NCI-H2227 (cell line): ENCODE results near the gene SMPDL3B.

ENCODE experiments used
- DNase-seq: peaks from one replicate; lab custom pipeline; 2025; ENCODE audit not compliant: unreplicated experiment; lab: John Stamatoyannopoulos, UW

Gene SMPDL3B

DNA sequence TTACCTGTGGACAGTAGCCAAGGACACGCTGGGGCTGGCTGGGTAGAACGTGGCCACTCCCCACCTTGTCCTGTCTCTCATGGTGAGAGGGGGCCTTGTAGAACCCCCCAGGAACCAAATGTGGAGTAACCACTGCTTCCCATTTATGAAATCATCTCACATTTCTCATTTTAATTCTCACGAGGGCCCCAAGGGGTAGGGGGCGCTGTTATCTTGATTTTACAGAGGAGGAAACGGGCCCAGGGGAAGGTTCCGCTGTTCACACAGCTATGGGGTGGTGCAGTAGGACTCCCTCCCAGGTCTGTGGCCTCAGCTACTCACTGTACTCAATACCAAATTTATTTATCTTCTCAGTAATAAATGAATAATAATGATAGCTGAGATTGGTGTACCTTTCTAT is 5.5 kb downstream of the SMPDL3B start:
- DNase-seq: no peak

DNA sequence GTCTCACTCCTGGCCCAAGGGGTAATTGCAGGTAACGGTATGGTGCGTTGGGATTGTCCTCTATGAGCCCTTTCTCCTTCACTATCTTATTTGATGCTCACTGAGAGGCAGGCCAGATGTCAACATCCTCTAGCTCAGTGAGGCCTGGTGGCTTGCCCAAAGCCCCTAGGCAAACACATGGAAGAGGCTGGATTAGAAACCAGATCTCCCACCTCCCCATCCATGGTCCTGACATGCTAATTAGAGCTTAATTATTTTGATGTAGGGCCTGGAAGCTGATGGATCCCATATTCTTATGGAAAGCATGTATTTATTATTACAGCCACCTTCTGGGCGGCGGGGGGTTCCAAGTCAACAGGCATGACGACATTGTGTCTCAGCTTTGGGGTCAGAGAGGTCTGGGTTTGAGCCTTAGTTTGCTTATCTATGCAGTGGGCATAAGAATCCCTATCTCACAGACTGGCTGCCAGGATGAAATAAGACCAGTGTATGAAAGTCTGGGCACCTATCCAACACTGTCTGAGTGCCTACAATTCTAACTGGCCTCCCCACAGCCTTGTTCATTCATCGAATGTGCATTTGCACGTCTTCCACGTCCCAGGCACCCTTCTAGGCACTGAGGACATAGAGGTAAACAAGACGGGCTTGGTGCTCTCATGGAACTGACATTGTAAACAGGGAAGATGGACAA is 6.2 kb downstream of the SMPDL3B start:
- no peak for DNase-seq

DNA sequence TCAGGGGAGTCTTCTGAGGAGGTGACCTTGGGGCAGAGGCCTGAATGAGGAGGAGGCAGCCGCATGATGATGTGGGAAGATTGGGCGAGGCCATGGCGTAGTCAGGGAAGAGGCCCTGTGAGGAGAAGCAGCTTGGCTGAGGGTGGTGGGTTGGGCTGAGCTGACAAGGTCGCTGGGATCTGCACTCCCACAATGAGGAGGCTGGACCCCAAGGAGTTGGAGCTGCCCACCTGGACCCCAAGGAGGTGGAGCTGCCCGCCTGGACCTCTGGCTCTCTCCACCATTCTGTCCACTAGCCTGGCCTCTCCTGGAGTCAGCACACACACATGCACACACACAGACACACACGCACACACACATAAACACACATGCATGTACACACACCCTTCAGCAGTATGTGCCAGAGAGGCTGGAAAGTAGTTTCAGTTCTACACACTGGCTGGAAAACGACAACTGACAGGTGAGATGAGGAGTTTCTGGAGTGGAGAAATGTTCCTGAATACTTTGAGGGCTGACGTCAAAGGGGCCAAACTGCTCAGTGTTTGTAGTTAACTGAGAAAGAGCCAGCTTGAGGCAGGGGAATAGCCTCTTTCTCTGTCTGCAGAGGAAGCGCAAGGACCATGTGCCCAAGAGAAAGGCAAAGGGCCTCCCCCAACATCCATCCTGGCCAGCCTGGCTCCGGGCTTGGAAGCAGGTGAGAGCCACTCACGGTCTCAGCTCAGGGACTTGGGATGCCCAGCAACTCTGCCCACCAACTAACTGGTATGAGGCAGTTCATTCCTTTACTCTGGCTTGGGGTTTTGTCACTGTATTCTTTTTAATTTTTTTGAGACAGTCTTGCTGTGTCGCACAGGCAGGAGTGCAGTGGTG is 7.1 kb downstream of the SMPDL3B start:
- DNase-seq: no peak

DNA sequence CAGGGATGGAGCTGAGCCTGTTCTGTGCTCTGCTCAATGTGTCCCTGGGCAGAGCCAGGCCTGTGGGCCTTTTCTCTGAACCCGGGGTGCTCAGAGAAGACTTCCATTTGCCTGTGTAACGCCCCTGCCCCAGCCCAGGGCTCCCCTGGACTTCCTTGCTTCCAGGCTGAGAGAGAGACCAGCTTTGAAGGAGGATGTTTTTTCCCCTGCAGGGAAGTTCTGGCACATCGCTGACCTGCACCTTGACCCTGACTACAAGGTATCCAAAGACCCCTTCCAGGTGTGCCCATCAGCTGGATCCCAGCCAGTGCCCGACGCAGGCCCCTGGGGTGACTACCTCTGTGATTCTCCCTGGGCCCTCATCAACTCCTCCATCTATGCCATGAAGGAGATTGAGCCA is 10.2 kb downstream of the SMPDL3B start:
- no peak for DNase-seq

DNA sequence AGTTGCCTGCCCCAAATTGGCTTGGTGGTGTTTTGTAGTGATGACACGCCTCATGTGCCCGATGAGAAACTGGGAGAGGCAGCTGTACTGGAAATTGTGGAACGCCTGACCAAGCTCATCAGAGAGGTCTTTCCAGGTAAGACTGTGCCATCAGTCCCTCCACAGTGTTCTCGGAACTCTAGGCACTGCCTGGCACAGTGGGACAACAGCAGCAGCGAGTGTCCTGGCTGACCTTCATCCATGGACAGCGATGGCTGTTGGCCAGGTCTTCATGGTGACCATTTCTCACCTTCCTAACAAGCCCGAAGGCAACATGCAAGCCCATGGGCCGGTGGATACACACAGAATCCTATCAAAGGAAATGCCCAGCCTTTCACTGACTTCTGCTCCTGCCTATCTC is 14.2 kb downstream of the SMPDL3B start:
- DNase-seq: no peak

DNA sequence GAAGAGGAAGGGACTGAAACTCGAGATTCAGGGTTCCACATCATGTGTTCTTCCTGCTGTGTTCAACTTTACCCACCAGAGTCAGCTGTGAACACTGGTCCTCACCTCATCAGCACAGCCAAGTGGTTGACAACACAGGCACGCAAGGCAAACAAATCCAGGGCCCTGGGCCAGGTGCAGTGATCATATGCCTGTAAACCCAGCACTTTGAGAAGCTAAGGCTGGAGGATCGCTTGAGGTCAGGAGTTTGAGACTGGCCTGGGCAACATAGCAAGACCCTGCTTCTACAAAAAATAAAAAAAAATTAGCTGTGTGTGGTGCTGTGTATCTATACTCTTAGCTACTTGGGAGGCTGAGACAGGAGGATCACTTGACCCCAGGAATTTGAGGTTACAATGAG is 16.6 kb downstream of the SMPDL3B start:
- no peak for DNase-seq

DNA sequence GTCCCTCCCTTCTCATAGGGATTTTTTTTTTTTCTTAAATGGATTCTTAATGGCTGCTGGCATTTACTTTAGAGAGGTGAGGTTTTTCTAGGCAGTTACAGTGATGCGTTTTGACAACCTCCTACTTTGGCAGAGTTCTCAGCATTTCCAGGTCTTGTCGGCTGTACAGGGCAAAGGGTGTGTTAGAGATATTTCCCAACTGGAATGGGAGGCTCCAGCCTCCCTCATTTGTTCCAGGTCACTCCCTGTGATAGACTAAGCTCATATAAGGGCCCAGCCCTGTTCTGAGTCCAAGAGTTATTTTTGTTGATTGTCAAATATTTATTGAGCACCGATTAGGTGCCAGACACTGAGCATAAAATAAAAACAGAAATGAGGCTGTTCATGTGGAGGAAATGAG is 17.3 kb downstream of the SMPDL3B start:
- no peak for DNase-seq

DNA sequence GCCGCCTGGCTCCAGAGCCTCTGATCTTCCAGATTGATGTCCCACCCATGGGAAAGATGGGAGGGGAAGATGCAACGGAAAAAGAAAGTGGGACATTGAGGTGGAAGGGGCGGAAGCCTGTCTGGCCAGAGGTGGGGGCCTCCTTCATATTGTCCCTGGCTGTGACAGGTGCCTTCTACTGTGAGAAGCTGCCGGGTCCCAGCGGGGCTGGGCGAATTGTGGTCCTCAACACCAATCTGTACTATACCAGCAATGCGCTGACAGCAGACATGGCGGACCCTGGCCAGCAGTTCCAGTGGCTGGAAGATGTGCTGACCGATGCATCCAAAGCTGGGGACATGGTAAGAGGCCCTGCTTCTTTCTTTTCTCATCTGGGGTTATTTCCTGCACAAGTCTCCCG is 19.4 kb downstream of the SMPDL3B start:
- DNase-seq: no peak

DNA sequence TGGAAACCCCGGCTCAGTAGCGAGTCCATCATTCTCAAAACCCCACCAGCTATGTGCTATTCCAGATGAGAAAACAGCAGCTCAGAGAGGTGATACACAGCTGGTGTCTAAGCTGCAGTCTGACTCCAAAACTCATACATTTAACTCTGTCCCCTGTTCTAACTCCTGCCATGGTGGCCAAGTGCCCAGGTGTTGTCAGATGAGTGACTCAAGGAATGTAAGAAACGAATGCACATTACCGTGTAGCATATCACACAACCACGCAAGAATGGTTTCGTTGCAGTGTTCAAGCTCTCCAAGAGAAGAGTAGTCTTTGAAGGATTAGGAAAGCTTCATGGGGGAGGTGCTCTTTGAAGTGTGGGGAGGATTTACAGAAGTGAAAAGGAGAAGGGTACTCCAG is 20.3 kb downstream of the SMPDL3B start:
- no peak for DNase-seq

DNA sequence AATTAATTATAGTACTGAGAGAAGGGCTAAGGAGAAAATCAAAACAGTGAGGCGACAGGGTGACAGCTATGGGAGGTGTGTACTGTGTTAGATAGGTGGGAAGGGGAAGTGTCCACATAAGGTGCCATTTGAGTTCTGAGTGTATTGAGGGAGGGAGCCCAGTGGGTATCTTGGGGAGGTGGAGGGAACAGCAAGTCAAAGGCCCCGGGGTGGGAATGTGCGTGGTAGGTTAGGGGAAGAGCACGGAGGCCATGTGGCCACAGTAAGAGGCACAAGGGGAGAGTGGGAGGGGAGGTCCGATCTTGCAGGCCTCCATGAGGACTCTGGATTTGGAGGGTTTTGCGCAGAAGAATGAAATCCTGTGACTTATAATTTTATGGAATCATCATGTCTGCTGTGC is 22.0 kb downstream of the SMPDL3B start:
- DNase-seq: no peak

DNA sequence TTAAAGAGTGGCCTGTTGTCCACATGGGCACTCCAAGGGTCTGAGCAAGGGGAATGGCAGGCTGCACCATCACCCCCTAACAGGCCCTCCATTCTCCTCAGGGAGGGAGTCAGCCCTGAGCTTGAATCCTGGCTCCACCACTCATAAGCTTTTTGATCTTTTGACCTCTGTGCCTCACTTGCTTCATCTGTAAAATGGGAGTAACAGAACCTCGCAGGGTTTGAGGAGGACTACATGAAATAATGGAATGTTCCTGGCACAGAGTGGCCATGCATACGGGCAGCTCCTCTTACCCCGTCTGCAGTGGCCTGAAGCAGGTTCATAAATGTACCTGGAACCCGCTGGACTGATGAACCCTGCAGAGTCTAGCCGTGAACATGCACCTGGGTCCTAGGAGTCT is 22.9 kb downstream of the SMPDL3B start:
- DNase-seq: no peak

DNA sequence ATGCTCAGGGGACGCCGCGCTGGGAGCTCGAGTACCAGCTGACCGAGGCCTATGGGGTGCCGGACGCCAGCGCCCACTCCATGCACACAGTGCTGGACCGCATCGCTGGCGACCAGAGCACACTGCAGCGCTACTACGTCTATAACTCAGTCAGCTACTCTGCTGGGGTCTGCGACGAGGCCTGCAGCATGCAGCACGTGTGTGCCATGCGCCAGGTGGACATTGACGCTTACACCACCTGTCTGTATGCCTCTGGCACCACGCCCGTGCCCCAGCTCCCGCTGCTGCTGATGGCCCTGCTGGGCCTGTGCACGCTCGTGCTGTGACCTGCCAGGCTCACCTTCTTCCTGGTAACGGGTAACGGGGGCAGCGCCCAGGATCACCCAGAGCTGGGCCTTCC is 23.7 kb downstream of the SMPDL3B start:
- DNase-seq: no peak

DNA sequence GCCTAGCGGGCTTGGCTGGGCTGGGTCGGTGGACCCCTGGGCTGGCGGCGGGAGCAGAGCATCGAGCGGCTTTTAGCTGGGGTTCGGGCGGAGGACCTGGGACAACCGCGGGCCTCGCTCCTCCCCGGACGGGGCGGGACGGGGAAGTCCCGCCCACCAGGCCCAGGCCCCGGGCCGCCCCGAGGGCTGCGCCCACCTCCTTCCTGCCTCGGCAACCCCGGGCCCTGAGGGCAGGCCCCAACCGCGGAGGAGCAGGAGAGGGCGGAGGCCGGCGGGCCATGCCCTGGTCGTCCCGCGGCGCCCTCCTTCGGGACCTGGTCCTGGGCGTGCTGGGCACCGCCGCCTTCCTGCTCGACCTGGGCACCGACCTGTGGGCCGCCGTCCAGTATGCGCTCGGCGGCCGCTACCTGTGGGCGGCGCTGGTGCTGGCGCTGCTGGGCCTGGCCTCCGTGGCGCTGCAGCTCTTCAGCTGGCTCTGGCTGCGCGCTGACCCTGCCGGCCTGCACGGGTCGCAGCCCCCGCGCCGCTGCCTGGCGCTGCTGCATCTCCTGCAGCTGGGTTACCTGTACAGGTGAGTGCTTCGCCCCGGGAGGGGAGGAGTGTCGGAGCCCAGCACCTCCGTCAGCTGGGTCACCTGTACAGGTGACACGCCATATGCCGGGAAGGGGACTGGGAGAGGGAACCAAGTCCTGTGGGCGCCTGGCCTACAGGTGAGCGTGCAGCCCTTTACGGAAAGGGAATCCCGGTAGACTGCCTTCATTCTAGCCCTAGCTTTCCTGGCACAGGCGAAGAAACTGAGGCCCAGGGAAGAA is 25.2 kb downstream of the SMPDL3B start, which contains the start of gene XKR8:
Gene XKR8, plus strand, starts transcription at position 182 of the 812 bp plus-strand sequence. Its CDS starts 97 bp downstream, at position 279.
- DNase-seq: no peak

DNA sequence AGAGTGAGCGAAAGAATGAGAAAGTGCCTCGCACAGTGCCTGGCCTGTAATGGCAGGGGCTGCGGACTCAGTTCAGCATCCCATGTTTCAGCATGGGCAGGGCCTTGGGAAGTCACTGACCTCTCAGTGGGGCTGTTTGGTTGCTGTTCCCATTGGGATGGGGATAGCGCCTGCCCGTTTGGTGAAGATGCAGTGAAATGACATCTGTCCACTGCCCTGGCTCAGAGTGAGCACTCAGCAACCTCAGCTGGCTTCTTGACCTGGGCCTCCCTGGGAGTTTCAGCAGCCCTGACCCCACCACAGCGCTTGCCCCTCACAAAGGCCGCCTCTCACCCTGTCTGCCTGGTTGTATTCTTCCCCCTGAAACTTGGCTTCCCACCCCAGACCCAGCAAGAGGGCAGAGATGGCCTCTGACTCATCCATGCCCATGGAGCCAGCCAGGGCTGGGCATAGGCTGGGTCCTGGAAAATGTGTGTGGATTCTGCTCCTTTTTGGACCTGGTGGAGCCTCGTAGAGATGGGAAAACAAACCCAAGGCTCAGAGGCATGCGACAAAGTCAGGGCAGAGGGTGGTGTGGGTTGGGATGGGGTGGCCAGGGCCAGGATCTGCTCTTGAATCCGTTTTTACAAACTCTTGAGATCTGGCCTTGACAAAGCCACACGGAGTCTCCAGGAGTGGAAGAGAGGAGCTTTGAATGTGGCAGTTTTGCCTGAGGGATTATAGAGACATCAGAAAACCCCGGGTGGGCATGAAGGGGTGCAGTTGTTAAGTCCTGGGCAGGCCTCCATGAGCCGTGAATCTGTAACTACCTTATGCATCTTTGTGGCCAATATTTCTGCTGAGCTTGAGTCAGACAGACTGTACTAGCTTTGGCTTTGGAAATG is 26.2 kb downstream of the SMPDL3B start:
- DNase-seq: no peak

DNA sequence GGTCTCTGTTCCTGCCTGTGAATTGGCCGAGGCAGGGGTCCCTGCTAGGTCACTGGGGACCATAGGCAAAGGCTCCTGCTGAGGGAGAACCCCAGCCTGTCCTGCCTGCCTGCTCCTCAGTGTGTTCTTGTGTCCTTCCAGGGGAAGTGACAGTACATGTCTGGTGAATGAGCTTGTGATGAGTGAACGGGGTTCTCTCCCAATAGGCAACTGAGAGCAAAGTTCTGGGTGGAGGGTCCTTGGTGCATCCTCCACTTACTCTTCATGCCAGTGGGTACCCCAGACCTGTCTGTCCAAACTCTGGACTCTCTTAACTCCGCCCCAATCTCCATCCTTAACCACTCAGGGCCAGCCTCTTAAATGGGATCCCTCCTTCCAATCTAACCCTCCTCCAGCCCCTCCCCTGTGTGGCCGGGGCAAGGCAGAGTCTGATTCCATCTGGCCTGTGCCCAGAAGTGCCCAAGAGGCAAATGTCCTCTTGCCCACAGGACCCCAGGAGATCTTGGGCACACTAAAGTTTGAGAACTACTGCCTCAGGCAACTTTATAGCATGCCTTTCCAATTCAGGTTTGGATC is 26.9 kb downstream of the SMPDL3B start:
- DNase-seq: no peak

DNA sequence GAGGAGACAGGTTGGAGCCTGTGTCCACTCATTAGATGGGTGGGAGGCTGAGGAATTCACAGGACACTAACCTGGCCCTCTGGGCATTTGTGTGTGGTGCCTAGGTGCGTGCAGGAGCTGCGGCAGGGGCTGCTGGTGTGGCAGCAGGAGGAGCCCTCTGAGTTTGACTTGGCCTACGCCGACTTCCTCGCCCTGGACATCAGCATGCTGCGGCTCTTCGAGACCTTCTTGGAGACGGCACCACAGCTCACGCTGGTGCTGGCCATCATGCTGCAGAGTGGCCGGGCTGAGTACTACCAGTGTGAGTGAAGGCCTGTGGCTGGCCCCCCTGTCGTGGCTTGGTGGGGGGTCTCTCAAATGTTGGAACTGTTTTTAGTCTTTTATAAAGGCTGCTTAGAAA is 28.6 kb downstream of the SMPDL3B start:
- DNase-seq: no peak

DNA sequence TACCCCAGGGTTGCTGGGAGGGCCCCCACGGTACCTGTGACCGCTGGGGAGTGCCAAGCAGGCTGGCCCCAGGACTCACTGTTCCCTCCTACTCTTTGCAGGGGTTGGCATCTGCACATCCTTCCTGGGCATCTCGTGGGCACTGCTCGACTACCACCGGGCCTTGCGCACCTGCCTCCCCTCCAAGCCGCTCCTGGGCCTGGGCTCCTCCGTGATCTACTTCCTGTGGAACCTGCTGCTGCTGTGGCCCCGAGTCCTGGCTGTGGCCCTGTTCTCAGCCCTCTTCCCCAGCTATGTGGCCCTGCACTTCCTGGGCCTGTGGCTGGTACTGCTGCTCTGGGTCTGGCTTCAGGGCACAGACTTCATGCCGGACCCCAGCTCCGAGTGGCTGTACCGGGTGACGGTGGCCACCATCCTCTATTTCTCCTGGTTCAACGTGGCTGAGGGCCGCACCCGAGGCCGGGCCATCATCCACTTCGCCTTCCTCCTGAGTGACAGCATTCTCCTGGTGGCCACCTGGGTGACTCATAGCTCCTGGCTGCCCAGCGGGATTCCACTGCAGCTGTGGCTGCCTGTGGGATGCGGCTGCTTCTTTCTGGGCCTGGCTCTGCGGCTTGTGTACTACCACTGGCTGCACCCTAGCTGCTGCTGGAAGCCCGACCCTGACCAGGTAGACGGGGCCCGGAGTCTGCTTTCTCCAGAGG is 31.8 kb downstream of the SMPDL3B start:
- DNase-seq: no peak

DNA sequence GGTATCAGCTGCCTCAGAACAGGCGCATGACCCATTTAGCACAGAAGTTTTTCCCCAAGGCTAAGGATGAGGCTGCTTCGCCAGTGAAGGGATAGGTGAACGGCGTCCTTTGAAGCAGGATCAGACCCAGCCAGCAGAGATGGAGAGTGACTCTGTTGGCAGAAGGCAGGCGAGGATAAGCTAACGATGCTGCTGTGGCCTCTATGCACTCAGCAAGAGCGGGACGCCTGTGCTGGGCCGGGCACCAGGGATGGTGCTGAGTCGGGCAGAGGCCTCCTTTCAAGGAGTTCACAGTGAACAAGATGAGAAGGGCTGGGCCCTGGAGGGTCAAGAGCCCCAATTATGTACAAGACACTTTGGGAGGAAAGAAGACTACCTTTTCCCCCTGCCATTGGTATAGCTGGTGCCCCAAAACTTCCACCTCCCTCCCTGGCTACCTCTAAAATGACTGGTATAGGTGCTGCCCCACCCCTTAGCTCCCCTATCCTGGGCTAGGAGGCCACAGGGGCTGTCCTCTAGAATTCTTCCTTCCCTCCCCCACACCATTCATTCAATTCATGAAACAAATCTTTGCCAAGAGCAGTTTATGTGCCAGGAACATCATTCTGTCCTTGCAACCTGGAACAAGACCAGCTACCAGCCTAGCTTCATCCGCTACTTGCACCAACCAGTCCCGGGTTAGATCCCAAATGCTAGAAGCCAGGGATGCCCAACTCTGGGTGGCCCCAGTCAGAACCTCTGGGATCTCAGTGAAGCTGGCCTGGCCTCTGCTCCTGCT is 32.5 kb downstream of the SMPDL3B start:
- DNase-seq: no peak

DNA sequence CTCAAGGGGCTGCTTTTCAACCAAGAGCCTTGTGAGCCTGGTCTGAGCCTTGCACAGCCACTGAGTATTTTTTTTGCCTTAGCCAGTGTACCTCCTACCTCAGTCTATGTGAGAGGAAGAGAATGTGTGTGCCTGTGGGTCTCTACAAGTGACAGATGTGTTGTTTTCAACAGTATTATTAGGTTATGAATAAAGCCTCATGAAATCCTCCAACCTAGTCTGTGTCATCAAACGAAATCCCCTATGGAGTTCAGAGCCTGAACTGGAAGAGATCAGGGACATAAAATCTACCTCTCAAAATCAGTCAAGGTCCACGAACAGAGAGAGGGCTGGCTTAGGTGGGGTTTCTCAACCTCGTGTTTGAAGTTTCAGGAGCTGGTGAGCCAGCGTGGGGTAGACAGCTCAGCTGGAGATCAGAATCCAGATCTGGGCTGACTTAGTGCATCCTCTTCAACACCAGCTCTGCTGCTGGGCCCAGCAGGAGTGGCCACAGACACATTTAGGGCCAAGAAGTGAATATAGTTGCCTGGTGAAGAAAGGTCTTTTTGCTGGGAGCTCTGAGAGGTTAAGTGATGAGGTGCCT is 33.2 kb downstream of the SMPDL3B start:
- no peak for DNase-seq
